MG63 (cell line): ENCODE results near the gene MTM1. TPM values are rescaled to one million over a fixed set of nuclear protein-coding genes. Genes with fewer than 3 reads are reported as not detected.

Experiments used
- DNase-seq: peaks from one replicate; pipeline ENCODE4 v3.0.0-alpha.2; 2020
- H3K27me3 ChIP-seq: fragments of 250-450 bp; sonication (Bioruptor Pico); 2 replicates; pipeline ENCODE4 v1.5.1; 2020; ENCODE audit warnings: mild to moderate bottlenecking, moderate library complexity
- H3K36me3 ChIP-seq: fragments of 250-450 bp; sonication (Bioruptor Pico); 2 replicates; pipeline ENCODE4 v1.5.1; 2020; ENCODE audit warnings: mild to moderate bottlenecking, moderate library complexity
- H3K4me3 ChIP-seq: fragments of 250-450 bp; sonication (Bioruptor Pico); 2 replicates; pipeline ENCODE4 v1.5.1; 2020; ENCODE audit warnings: mild to moderate bottlenecking, moderate library complexity
- H3K9me3 ChIP-seq: fragments of 250-450 bp; sonication (Bioruptor Pico); 2 replicates; pipeline ENCODE4 v1.5.1; 2020; ENCODE audit warnings: mild to moderate bottlenecking, moderate library complexity
- total RNA-seq: library from RNA; depleted of rRNA; stranded (reverse); fragments of >200 nt; shearing (Covaris generic); gene quantifications from 2 replicates; pipeline ENCODE4 v1.2.3, GENCODE V29; 2014; ENCODE audit warnings: low replicate concordance

The MTM1 gene
- total RNA-seq, 1 experiment from 2014 or later, result 8.7 TPM

DNA sequence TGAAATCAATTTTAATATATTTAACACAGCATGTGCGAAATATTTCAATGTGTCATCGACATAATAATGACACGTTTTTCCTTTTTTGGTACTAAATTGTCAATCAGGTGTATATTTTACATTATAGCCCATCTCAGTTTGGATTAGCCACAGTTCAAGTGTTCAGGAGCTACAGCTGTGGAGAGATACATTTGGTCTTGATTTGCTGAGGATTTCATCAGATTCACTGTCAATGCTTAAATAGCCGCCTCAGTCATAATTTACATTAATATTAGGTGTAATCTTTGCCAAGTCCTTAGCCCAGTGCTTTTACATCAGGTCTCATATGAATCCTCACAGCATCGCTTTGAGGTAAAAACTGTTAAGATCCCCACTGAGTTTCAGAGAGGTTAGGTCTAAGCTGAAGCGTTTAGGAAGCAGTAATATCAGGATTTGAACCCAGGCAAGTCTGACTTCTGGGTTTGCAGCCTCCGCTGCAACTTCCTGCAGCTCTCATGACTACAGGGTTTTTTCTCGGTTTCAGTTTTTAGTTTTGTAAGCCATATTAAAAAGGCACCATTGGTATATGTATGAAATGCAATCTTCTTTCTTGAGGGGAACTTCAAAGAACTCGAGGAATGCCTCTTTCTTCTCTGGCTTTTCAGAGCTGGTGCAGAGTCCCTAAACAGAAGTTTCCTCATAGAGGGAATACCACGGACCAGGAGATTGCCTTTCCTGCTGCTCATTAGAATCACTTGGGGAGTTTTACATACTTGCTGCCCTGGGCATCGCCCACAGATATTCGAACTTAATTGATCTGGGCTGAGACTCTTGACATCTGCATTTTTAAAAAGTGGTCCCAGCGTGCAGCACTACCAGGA lies 6.4 kb downstream of the MTM1 start:
- no peak for DNase-seq
- no peaks in the 10 kb centered on the region for H3K36me3 ChIP-seq
- no peaks in the 10 kb centered on the region for H3K27me3 ChIP-seq
- no peak overlapping the region for H3K4me3 ChIP-seq
- H3K9me3 ChIP-seq, result no peaks in the 10 kb centered on the region

GRCh38 chrX:150575419-150575814 lies 7.0 kb downstream of the MTM1 start:
- H3K27me3 ChIP-seq, result no peaks in the 10 kb centered on the region
- H3K9me3 ChIP-seq, result no peaks in the 10 kb centered on the region
- H3K36me3 ChIP-seq, result no peaks in the 10 kb centered on the region
- H3K4me3 ChIP-seq, result no peak overlapping the region
- peak; percentile 14 for DNase-seq

DNA sequence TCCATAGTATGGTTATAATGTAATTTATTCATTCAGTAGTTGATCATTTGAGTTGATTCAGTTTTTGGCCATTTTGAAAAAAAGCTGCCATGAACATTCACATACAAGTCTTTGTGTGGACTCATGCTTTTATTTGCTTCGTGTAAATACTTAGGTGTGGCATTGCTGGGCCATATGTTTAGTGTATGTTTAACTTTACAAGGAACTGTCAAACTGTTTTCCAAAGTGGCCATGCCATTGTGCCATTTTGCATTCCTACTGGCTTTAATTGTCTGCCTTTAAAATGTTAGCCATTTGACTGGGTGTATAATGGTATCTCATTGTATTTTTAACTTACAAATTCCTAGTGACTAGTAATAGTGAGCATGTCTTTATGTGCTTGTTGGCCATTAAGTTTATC lies 8.8 kb downstream of the MTM1 start:
- H3K9me3 ChIP-seq, result no peaks in the 10 kb centered on the region
- no peaks in the 10 kb centered on the region for H3K27me3 ChIP-seq
- DNase-seq, result no peak
- no peak overlapping the region for H3K4me3 ChIP-seq
- H3K36me3 ChIP-seq, result no peaks in the 10 kb centered on the region

- DNase-seq, result no peak
- Histone ChIP-seq H3K27me3 (no peaks in the 10 kb centered on the region), H3K4me3 (no peak overlapping the region), H3K9me3 (no peaks in the 10 kb centered on the region), H3K36me3 (no peaks in the 10 kb centered on the region)
Observed at GRCh38 chrX:150581093-150581775, 12.8 kb downstream of the MTM1 start.

- no peaks in the 10 kb centered on the region for H3K27me3 ChIP-seq
- H3K4me3 ChIP-seq, result no peak overlapping the region
- H3K36me3 ChIP-seq, result no peaks in the 10 kb centered on the region
- no peak for DNase-seq
- H3K9me3 ChIP-seq, result no peaks in the 10 kb centered on the region
Observed at GRCh38 chrX:150582338-150582948, 14.0 kb downstream of the MTM1 start.

GRCh38 chrX:150587585-150588503 lies 19.4 kb downstream of the MTM1 start:
- H3K27me3 ChIP-seq, result no peaks in the 10 kb centered on the region
- H3K36me3 ChIP-seq, result no peaks in the 10 kb centered on the region
- no peak for DNase-seq
- H3K9me3 ChIP-seq, result no peaks in the 10 kb centered on the region
- H3K4me3 ChIP-seq, result no peak overlapping the region

GRCh38 chrX:150594584-150594983 lies 26.2 kb downstream of the MTM1 start:
- H3K36me3 ChIP-seq, result no peaks in the 10 kb centered on the region
- no peaks in the 10 kb centered on the region for H3K27me3 ChIP-seq
- no peak for DNase-seq
- no peaks in the 10 kb centered on the region for H3K9me3 ChIP-seq
- H3K4me3 ChIP-seq, result no peak overlapping the region

GRCh38 chrX:150599226-150599625 lies 30.8 kb downstream of the MTM1 start:
- Histone ChIP-seq H3K9me3 (no peaks in the 10 kb centered on the region), H3K36me3 (no peaks in the 10 kb centered on the region), H3K4me3 (no peak overlapping the region), H3K27me3 (no peaks in the 10 kb centered on the region)
- no peak for DNase-seq

DNA sequence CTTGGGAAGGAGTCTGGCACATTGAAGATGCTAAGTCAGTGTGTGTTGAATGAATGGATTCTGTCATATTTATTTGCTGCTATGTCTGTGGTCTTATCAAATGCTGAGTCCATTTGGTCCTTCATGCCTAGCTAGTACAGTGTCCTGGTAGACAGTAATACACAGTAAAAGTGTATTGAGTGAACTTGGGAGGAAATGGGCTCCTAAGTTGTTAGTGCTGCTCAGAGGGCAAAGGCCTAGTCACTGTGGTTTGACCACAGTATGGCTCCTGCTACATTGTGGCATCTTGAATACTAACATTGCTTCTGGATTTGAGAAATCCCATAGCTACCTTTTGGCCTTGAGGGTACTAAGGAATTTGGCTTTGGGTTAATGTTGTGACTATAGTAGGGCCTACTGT lies 33.9 kb downstream of the MTM1 start:
- no peak overlapping the region for H3K4me3 ChIP-seq
- no peaks in the 10 kb centered on the region for H3K9me3 ChIP-seq
- no peaks in the 10 kb centered on the region for H3K36me3 ChIP-seq
- H3K27me3 ChIP-seq, result no peaks in the 10 kb centered on the region
- no peak for DNase-seq

DNA sequence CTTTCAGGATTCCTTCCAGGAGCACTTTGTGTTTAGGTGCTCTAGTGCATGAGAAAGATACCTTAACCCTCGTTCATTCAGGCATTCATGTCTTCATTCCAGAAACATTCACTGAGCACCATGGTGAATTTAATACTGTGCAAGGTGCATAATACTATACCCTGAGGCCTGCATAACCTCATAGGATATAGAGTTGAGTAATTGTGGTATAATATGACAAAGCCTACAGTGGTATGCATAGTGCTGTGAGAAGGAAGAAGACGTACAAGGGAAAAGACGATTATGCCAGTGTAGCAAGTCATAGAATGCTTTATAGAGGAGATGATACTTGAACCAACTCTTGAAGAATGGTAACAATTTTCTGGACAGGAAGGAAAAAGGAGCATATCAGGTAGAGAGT lies 34.3 kb downstream of the MTM1 start:
- no peaks in the 10 kb centered on the region for H3K9me3 ChIP-seq
- no peak for DNase-seq
- no peak overlapping the region for H3K4me3 ChIP-seq
- no peaks in the 10 kb centered on the region for H3K27me3 ChIP-seq
- no peaks in the 10 kb centered on the region for H3K36me3 ChIP-seq

DNA sequence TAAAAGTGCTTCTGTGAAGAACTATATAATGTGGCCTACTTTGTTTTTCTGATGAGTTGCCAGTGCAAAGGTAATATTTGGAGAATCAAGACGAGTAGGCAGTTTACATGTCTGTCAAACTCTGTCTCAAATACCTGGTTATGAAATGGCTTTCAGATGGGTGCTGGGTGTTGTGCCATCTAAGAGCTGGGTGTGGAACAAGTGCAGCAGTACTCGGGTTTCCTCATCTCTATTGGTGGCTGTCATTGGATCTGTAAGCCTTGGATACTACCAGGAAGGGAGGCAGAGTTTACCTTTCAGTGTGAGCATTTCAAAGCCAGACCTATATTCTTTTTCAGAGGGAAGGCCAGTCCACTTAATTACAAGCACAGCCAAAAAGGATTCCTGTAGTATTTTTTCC lies 37.2 kb downstream of the MTM1 start:
- Histone ChIP-seq H3K36me3 (no peaks in the 10 kb centered on the region), H3K27me3 (no peaks in the 10 kb centered on the region), H3K4me3 (no peak overlapping the region), H3K9me3 (no peaks in the 10 kb centered on the region)
- no peak for DNase-seq

- Histone ChIP-seq H3K27me3 (no peaks in the 10 kb centered on the region), H3K9me3 (no peaks in the 10 kb centered on the region), H3K36me3 (no peaks in the 10 kb centered on the region), H3K4me3 (no peak overlapping the region)
- DNase-seq, result no peak
Observed at GRCh38 chrX:150607201-150607600, 38.8 kb downstream of the MTM1 start.

DNA sequence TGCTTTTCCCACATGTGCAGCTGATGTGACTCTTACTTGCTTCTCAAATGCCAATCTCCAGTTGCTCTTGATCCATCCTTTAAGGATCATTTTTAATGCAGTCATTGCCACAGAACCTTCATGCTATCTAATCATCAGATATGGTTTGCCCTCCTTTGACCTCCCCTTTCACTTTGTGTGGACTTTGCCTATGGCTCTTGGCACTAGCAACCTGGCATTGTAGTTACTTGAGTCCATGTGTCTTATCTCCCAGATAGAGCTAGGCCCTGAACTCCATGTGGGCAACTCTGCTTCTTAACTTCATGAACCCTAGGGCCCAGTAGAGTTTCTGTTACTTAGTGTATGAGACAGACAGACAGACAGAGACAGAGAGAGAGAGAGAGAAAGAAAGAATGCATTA lies 41.6 kb downstream of the MTM1 start:
- no peak for DNase-seq
- H3K9me3 ChIP-seq, result no peaks in the 10 kb centered on the region
- H3K36me3 ChIP-seq, result no peaks in the 10 kb centered on the region
- no peaks in the 10 kb centered on the region for H3K27me3 ChIP-seq
- H3K4me3 ChIP-seq, result no peak overlapping the region

DNA sequence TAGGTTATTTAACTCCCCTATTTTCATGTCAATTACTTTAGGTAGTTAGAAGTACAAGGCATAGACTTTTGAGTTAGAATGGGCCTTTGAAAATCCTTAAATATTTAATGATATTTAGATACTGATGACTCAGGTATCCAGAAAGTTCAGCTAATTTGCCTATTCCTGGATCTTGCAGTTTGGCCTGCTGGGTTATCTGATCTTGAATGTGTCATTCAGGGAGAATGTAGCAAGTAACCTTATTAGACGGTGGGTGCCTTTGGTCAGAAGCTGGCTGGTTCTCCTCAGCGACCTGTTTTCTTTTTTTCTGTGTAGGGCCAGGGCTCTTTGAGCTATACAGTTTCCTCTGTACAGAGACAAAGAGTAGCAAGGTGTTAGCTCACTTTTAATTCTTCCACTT lies 42.0 kb downstream of the MTM1 start:
- DNase-seq, result no peak
- H3K36me3 ChIP-seq, result no peaks in the 10 kb centered on the region

GRCh38 chrX:150615356-150615755 lies 46.9 kb downstream of the MTM1 start:
- no peaks in the 10 kb centered on the region for H3K27me3 ChIP-seq
- no peak overlapping the region for H3K4me3 ChIP-seq
- H3K36me3 ChIP-seq, result no peaks in the 10 kb centered on the region
- DNase-seq, result no peak
- H3K9me3 ChIP-seq, result no peaks in the 10 kb centered on the region

More for the DNA sequence above, 42.0 kb downstream of the MTM1 start:
- no peak overlapping the region for H3K4me3 ChIP-seq
- no peaks in the 10 kb centered on the region for H3K9me3 ChIP-seq
- no peaks in the 10 kb centered on the region for H3K27me3 ChIP-seq

DNA sequence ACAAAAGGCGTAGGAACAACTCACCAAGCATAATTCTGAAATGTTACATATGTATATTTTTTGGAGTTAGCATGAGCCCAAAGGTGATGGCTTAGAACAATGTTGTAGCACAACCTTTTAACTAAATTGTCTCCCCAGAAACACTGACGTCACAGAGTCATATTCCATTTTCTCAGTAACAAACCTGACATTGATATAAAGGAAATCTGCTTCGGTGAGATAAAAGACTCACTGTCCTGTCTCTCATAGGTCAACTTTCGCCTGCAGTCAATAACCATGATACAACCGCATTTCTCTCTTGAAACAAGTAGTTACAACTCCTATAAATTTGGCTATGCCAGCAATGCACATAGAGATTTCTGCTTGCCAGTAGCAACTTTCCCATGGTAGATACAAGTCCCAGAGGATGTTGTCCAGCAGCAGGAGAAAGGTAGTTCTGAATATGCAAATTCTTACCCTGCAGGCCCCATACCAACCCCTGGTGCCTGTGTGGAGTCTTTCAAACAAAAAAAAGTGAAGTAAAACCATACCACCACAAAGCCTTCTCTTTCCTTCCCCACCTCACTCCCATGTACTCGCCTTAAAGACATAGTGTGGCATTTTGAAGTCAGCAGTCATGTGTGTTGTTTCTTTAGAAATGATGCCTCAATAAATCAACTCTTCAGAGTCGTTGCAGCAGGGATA lies 47.9 kb downstream of the MTM1 start:
- no peak for DNase-seq

More for the DNA sequence above, 47.9 kb downstream of the MTM1 start:
- Histone ChIP-seq H3K9me3 (no peaks in the 10 kb centered on the region), H3K27me3 (no peaks in the 10 kb centered on the region), H3K4me3 (no peak overlapping the region), H3K36me3 (no peaks in the 10 kb centered on the region)
